H1 (cell line): ENCODE results near the gene GGN. TPM values are rescaled to one million over a fixed set of nuclear protein-coding genes. Genes with fewer than 3 reads are reported as not detected.
A peak's percentile ranks its signal among the peaks of the same experiment; 100 is the strongest.

Source experiments
- CTCF ChIA-PET: fragments of 300-600 bp; sonication (Branson Sonifier 250); formaldehyde crosslinking; loops from one replicate; lab custom pipeline; 2021; ENCODE audit not compliant: partially characterized antibody; lab: Charles Lee
- POLR2A ChIA-PET: fragments of 300-600 bp; sonication (Branson Sonifier 250); formaldehyde crosslinking; loops from one replicate; lab custom pipeline; 2021; ENCODE audit warnings: inconsistent platforms; ENCODE audit not compliant: partially characterized antibody; lab: Charles Lee
- DNase-seq, 2 experiments: peaks; one replicate each; pipeline versions ENCODE4 v3.0.0 to v3.0.0-alpha.2; 2010 to 2022; ENCODE audit warnings: low spot score in 2 of 2, low read depth in 1 of 2, mixed read lengths in 1 of 2
- FAIRE-seq: peaks from 2 replicates; lab custom pipeline; 2011; peaks lifted over from hg19 to GRCh38; lab: Jason Lieb, UNC
- H2AFZ ChIP-seq: 2 replicates; pipeline ENCODE4 v1.8.1; 2012; ENCODE audit warnings: low read length, inconsistent platforms
- H2AK5ac ChIP-seq: 2 replicates; pipeline ENCODE4 v1.6.1; 2013; ENCODE audit warnings: low read depth, low read length
- H2BK120ac ChIP-seq: replicated peaks from 2 replicates; pipeline ENCODE3; 2013; ENCODE audit warnings: low read depth, low read length, inconsistent platforms
- H2BK12ac ChIP-seq: 2 replicates; pipeline ENCODE4 v1.6.1; 2013; ENCODE audit warnings: low read depth, low read length
- H2BK15ac ChIP-seq: 2 replicates; pipeline ENCODE4 v1.6.1; 2013; ENCODE audit warnings: low read length
- H2BK20ac ChIP-seq: 2 replicates; pipeline ENCODE4 v1.6.1; 2013; ENCODE audit warnings: low read length
- H2BK5ac ChIP-seq: 2 replicates; pipeline ENCODE4 v1.6.1; 2013; ENCODE audit warnings: low read depth, low read length
- H3K14ac ChIP-seq: 2 replicates; pipeline ENCODE4 v1.6.1; 2013; ENCODE audit warnings: inconsistent platforms; ENCODE audit not compliant: insufficient read length
- H3K18ac ChIP-seq: 2 replicates; pipeline ENCODE4 v1.6.1; 2013; ENCODE audit warnings: low read length; ENCODE audit errors: extremely low read depth
- H3K23ac ChIP-seq: 2 replicates; pipeline ENCODE4 v1.6.1; 2013; ENCODE audit warnings: inconsistent platforms; ENCODE audit not compliant: insufficient read length
- H3K23me2 ChIP-seq: 2 replicates; pipeline ENCODE4 v1.6.1; 2013; ENCODE audit warnings: low read depth, low read length
- H3K27ac ChIP-seq: 2 replicates; pipeline ENCODE4 v1.6.1; 2011; ENCODE audit warnings: low read depth, low read length, inconsistent platforms
- H3K27me3 ChIP-seq, 4 experiments: replicated peaks in 1 of 4; 1 replicate in 1 of 4; 2 replicates in 3 of 4; pipeline versions ENCODE4 v1.6.1 to v1.8.1; 2011 to 2013; ENCODE audit warnings: low read length in 3 of 4, mild to moderate bottlenecking in 3 of 4, inconsistent platforms in 2 of 4, mixed read lengths in 2 of 4, moderate library complexity in 1 of 4; ENCODE audit not compliant: control insufficient read depth in 3 of 4, insufficient read depth in 3 of 4; ENCODE audit errors: extremely low read depth in 1 of 4
- H3K36me3 ChIP-seq, 4 experiments: 2 replicates each; pipeline versions ENCODE4 v1.6.1 to v1.8.1; 2011 to 2013; ENCODE audit warnings: mild to moderate bottlenecking in 4 of 4, low read length in 3 of 4, moderate library complexity in 2 of 4, control low read depth in 1 of 4, inconsistent platforms in 1 of 4; ENCODE audit not compliant: insufficient read depth in 4 of 4, control insufficient read depth in 2 of 4
- H3K4ac ChIP-seq: replicated peaks from 2 replicates; pipeline ENCODE3; 2013; ENCODE audit warnings: low read length, low read depth, mixed read lengths, inconsistent platforms; ENCODE audit not compliant: insufficient read length
- H3K4me1 ChIP-seq, 4 experiments: replicated peaks in 1 of 4; 1 replicate in 1 of 4; 2 replicates in 3 of 4; pipeline versions ENCODE4 v1.6.1 to v1.8.1; 2011 to 2013; ENCODE audit warnings: low read length in 3 of 4, inconsistent platforms in 2 of 4, mixed read lengths in 1 of 4; ENCODE audit not compliant: insufficient read depth in 4 of 4, control insufficient read depth in 3 of 4
- H3K4me2 ChIP-seq, 2 experiments: 2 replicates each; pipeline versions ENCODE4 v1.6.1 to v1.8.1; 2011 to 2013; ENCODE audit warnings: low read depth in 2 of 2, low read length in 2 of 2, control low read depth in 1 of 2, inconsistent platforms in 1 of 2, mild to moderate bottlenecking in 1 of 2; ENCODE audit not compliant: insufficient read depth in 1 of 2
- H3K4me3 ChIP-seq, 4 experiments: fragments of 200-600, 300-600 bp in 1 of 4; sonication (generic), shearing (Covaris generic), sonication (Bioruptor Twin) in 1 of 4; 2 replicates each; pipeline versions ENCODE4 v1.5.1 to v1.8.1; 2011 to 2016; ENCODE audit warnings: low read length in 4 of 4, low read depth in 3 of 4, control low read depth in 2 of 4, inconsistent platforms in 2 of 4, mild to moderate bottlenecking in 2 of 4, mixed read lengths in 1 of 4, moderate library complexity in 1 of 4; ENCODE audit not compliant: insufficient read depth in 2 of 4; ENCODE audit errors: extremely low read depth in 1 of 4
- H3K56ac ChIP-seq: replicated peaks from 2 replicates; pipeline ENCODE3; 2013; ENCODE audit warnings: low read depth, mild to moderate bottlenecking, mixed read lengths, low read length, inconsistent platforms; ENCODE audit not compliant: insufficient read length
- H3K79me1 ChIP-seq: 2 replicates; pipeline ENCODE4 v1.6.1; 2013; ENCODE audit warnings: low read depth, low read length, control low read depth
- H3K79me2 ChIP-seq, 2 experiments: 2 replicates each; pipeline versions ENCODE4 v1.6.1 to v1.8.1; 2012 to 2013; ENCODE audit warnings: low read length in 2 of 2, mild to moderate bottlenecking in 2 of 2, inconsistent platforms in 1 of 2; ENCODE audit not compliant: insufficient read depth in 2 of 2, control insufficient read depth in 1 of 2
- H3K9ac ChIP-seq, 4 experiments: replicated peaks in 1 of 4; 1 replicate in 1 of 4; 2 replicates in 3 of 4; pipeline versions ENCODE4 v1.6.1 to v1.8.1; 2011 to 2013; ENCODE audit warnings: low read depth in 3 of 4, low read length in 3 of 4, control low read depth in 2 of 4, mild to moderate bottlenecking in 2 of 4, moderate library complexity in 2 of 4, inconsistent platforms in 1 of 4; ENCODE audit errors: extremely low read depth in 1 of 4
- H3K9me3 ChIP-seq, 2 experiments: 2 replicates each; pipeline versions ENCODE4 v1.6.1 to v1.8.1; 2012 to 2013; ENCODE audit warnings: mild to moderate bottlenecking in 2 of 2, moderate library complexity in 2 of 2, control low read depth in 1 of 2, inconsistent platforms in 1 of 2, low read depth in 1 of 2, low read length in 1 of 2, mixed read lengths in 1 of 2; ENCODE audit not compliant: insufficient read depth in 2 of 2
- H4K20me1 ChIP-seq, 2 experiments: replicated peaks in 1 of 2; 2 replicates each; pipeline versions ENCODE3 to v1.8.1; 2011 to 2013; ENCODE audit warnings: inconsistent platforms in 2 of 2, low read length in 2 of 2, mild to moderate bottlenecking in 1 of 2; ENCODE audit not compliant: insufficient read depth in 2 of 2, control insufficient read depth in 1 of 2
- H4K5ac ChIP-seq: 2 replicates; pipeline ENCODE4 v1.6.1; 2013; ENCODE audit warnings: low read length, low read depth, mixed read lengths, inconsistent platforms; ENCODE audit not compliant: insufficient read length
- H4K8ac ChIP-seq: 2 replicates; pipeline ENCODE4 v1.8.0; 2013; ENCODE audit warnings: mild to moderate bottlenecking, moderate library complexity, low read length, inconsistent platforms; ENCODE audit not compliant: insufficient read depth; ENCODE audit errors: extremely low read depth
- H4K91ac ChIP-seq: replicated peaks from 2 replicates; pipeline ENCODE3; 2013; ENCODE audit warnings: low read length, mixed read lengths, inconsistent platforms; ENCODE audit not compliant: insufficient read length
- POLR2AphosphoS5 ChIP-seq: IDR thresholded peaks from 2 replicates; pipeline ENCODE4 v1.6.1; 2011; ENCODE audit warnings: low read depth, low read length
- SIN3A ChIP-seq, 2 experiments: IDR thresholded peaks in 1 of 2; conservative IDR thresholded peaks in 1 of 2; 2 replicates each; pipeline ENCODE4 v1.6.1; 2011 to 2012; ENCODE audit warnings: low read length in 2 of 2, improper control_type of control experiment in 1 of 2, low read depth in 1 of 2, mild to moderate bottlenecking in 1 of 2
- SIRT6 ChIP-seq: IDR thresholded peaks from one replicate; pipeline ENCODE4 v1.7.1; 2012; ENCODE audit warnings: low read length, inconsistent platforms
- WGBS, 2 experiments: shearing (Covaris generic) in 1 of 2; methylation state at CpG; one replicate each; pipeline versions ENCODE4 v1.1.6 to v1.1.7; 2013 to 2015; ENCODE audit warnings: low lambda C conversion rate in 2 of 2, mixed read lengths in 2 of 2, inconsistent platforms in 1 of 2, low coverage in 1 of 2, missing lambda C conversion rate in 1 of 2; ENCODE audit not compliant: insufficient replicate concordance in 2 of 2, insufficient coverage in 1 of 2, insufficient read length in 1 of 2; ENCODE audit errors: extremely low coverage in 1 of 2, missing lambda C conversion rate in 1 of 2; 5-methylcytosine and 5-hydroxymethylcytosine counted together
- polyA plus RNA-seq, 7 experiments: library from polyadenylated mRNA; depleted of rRNA in 3 of 7; stranded (reverse) in 5 of 7; unstranded in 2 of 7; fragments of >200 nt in 5 of 7; fragments of 200-250 nt in 2 of 7; gene quantifications; 1 replicate in 5 of 7; 2 replicates in 1 of 7; 4 replicates in 1 of 7; pipeline versions ENCODE4 v1.2.1 to v1.2.3, GENCODE V29; 2011 to 2013; ENCODE audit warnings: missing spikeins in 2 of 7, mixed read lengths in 2 of 7
- total RNA-seq: library from RNA; stranded (reverse); fragmentation: NEBNext Ultra II Directional; extraction: Animal tissue kit (Norgen Biotek cat#: 25700); gene quantifications from 2 replicates; pipeline ENCODE4 v1.2.1, GENCODE V29; 2021

The GGN gene
- total and polyA plus RNA-seq, 2 of the 8 experiments (the other 6 are each of a cell fraction or from before 2014, with no cell fraction given): 0.47 to 1.2 TPM

DNA sequence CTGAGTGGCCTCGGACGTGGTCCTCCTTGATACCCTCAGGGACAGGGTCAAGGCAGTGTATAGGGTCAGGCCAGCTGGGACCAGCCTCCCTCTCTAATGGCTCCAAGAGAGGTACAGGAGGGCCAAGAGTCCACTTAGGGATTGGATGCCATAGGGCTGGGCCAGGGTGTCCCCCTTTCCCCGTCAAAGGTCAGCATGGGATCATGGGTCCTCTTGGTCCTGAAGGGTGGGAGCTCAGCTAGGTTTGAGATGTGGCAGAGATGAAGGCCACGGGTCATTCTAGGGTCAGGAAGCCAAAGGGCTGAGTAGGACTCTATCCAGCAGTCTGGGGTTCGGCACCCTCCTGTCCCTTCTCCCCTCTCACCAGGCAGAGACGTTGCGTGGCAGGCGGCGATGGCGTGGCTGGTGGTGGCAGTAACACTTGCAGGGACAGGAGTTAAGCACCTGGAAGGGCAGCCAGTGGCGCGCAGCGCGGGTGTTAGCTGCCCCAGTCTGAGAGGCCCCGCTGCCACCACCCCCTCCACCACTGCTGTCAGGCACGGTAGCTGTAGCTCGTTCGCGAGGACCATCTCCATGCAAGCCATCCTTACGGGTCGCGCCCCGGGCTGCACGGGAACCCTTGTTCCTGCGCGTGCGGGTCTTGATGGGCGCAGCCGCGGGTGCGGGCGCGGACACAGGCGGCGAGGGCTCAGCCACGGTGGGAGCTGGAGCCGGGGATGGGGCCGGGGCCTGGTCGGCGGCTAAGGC is 2.6 kb downstream of the GGN start:
- H3K36me3 ChIP-seq: peaks cover 14 to 26% (median 22%) of the 10 kb centered on the region in 4 experiments; a peak in 7 of 8 replicates
- peak overlapping the region; percentile 82 to 92; a peak in 2 of 4 replicates for H3K4me2 ChIP-seq
- no peak overlapping the region for H3K14ac ChIP-seq
- H3K18ac ChIP-seq: no peak overlapping the region
- TF ChIP-seq SIRT6 (no peak), SIN3A (conservative IDR thresholded peaks at IDR 0.05 in 1 of 2, IDR thresholded peaks at IDR 0.05 in 1 of 2; ENCODE audit: low read depth in 1 of 2, low read length in 2 of 2) (no peak), POLR2AphosphoS5 (peak; percentile 31; the same call in 1 of the 2 replicates)
- H2BK5ac ChIP-seq: no peak overlapping the region
- DNase-seq (no peak), FAIRE-seq (no peak)
- H3K27ac ChIP-seq: no peak overlapping the region
- peaks cover 4% of the 10 kb centered on the region; the same call in 1 of the 2 replicates for H3K79me1 ChIP-seq
- H3K9ac ChIP-seq: no peak overlapping the region
- H4K5ac ChIP-seq: no peak overlapping the region
- 0 out of 2 replicates have a peak overlapping the region, but pooled peaks have one; percentile 19 for H2AK5ac ChIP-seq
- no peak overlapping the region for H2BK15ac ChIP-seq
- ChIA-PET POLR2A (interaction anchor here (0.9 to 3.0 kb wide), 11 partner anchors 9 to 151 kb away, joined by 3 to 12 read pairs (median 3); partner anchors contain the start of gene PSMD8), CTCF (interaction anchor here (0.5 to 3.2 kb wide), 23 partner anchors 10 to 339 kb away, joined by 3 to 37 read pairs (median 4); partner anchors contain the start of genes CATSPERG, FAM98C, PPP1R14A and PSMD8)
- H3K56ac ChIP-seq: no peak overlapping the region
- H4K20me1 ChIP-seq: peaks cover 0 to 19% of the 10 kb centered on the region in 2 experiments
- H2AFZ ChIP-seq: no peak overlapping the region
- H3K4ac ChIP-seq: no peak overlapping the region
- H2BK120ac ChIP-seq: no peak overlapping the region
- H3K4me1 ChIP-seq: peaks cover 3 to 18% (median 8%) of the 10 kb centered on the region in 4 experiments
- H2BK20ac ChIP-seq: no peak overlapping the region
- 87% methylated on average over 37 of the region's 40 CpGs; no CpG with 5 or more reads in 1 of the 2 experiments for WGBS, 2 experiments
- no peak overlapping the region for H4K91ac ChIP-seq
- no peaks in the 10 kb centered on the region for H3K27me3 ChIP-seq
- no peak overlapping the region for H3K23ac ChIP-seq
- 0 out of 8 replicates have a peak overlapping the region, but pooled peaks of 1 of the 4 experiments have one; percentile 95 for H3K4me3 ChIP-seq
- no peak overlapping the region for H4K8ac ChIP-seq
- no peak overlapping the region for H2BK12ac ChIP-seq
- H3K23me2 ChIP-seq: peaks cover 12% of the 10 kb centered on the region
- H3K9me3 ChIP-seq: no peaks in the 10 kb centered on the region
- H3K79me2 ChIP-seq: peaks cover 0 to 3% of the 10 kb centered on the region in 2 experiments; a peak in 1 of 4 replicates
